GM21526 (cell line): Measurements from ENCODE around the gene FRMD4A.

Experiments
- ATAC-seq: cut with Tn5 transposase; IDR thresholded peaks from one replicate; pipeline ENCODE4 v1.9.1; 2021; ENCODE audit warnings: moderate library complexity; ENCODE audit not compliant: unreplicated experiment, low FRiP score

The FRMD4A gene

GRCh38 chr10:14345262-14345661, 14.5 kb upstream of the FRMD4A start:
- ATAC-seq, result no peak

- ATAC-seq, result no peak
Measured at GRCh38 chr10:14340051-14340744, 9.5 kb upstream of the FRMD4A start.

- no peak for ATAC-seq
Measured at GRCh38 chr10:14336736-14337135, 6.0 kb upstream of the FRMD4A start.

- ATAC-seq, result no peak
Measured at GRCh38 chr10:14334771-14335170, 4.0 kb upstream of the FRMD4A start.

GRCh38 chr10:14333606-14334005, 2.9 kb upstream of the FRMD4A start:
- ATAC-seq, result no peak

GRCh38 chr10:14332903-14333302, 2.2 kb upstream of the FRMD4A start:
- no peak for ATAC-seq

GRCh38 chr10:14329746-14330173, 964 bp downstream of the FRMD4A start:
- ATAC-seq, result no peak

GRCh38 chr10:14328881-14329672, 1.6 kb downstream of the FRMD4A start:
- no peak for ATAC-seq

GRCh38 chr10:14327527-14327926, 3.2 kb downstream of the FRMD4A start:
- ATAC-seq, result no peak

GRCh38 chr10:14326581-14326980, 4.1 kb downstream of the FRMD4A start:
- ATAC-seq, result no peak

- no peak for ATAC-seq
Measured at GRCh38 chr10:14325325-14325955, 5.3 kb downstream of the FRMD4A start.

- ATAC-seq, result no peak
Measured at GRCh38 chr10:14322526-14323188, 8.1 kb downstream of the FRMD4A start.

- no peak for ATAC-seq
Measured at GRCh38 chr10:14318007-14318406, 12.7 kb downstream of the FRMD4A start.

- ATAC-seq, result no peak
Measured at GRCh38 chr10:14312014-14312413, 18.7 kb downstream of the FRMD4A start.

GRCh38 chr10:14311206-14311957, 19.3 kb downstream of the FRMD4A start:
- ATAC-seq, result no peak

- ATAC-seq, result no peak
Measured at GRCh38 chr10:14309593-14309992, 21.1 kb downstream of the FRMD4A start.

GRCh38 chr10:14306190-14306589, 24.5 kb downstream of the FRMD4A start:
- ATAC-seq, result no peak

GRCh38 chr10:14304046-14304445, 26.7 kb downstream of the FRMD4A start:
- ATAC-seq, result no peak

GRCh38 chr10:14302035-14302434, 28.7 kb downstream of the FRMD4A start:
- ATAC-seq, result no peak

GRCh38 chr10:14299556-14299955, 31.2 kb downstream of the FRMD4A start:
- no peak for ATAC-seq
